ENCODE measurements around the gene TRIM67. TPM values are rescaled to one million over a fixed set of nuclear protein-coding genes. Genes with fewer than 3 reads are reported as not detected.

TRIM67 gene
- total RNA-seq, 1 donor from 2014 or later, result not detected

GRCh38 chr1:231194843-231195516 lies 33.1 kb downstream of the TRIM67 start:
- Histone ChIP-seq H3K79me2 (ENCODE audit: low read depth) (no peaks in the 10 kb centered on the region), H3K4me2 (no peak overlapping the region), H3K27me3 (peaks cover 8% of the 10 kb centered on the region), H3K36me3 (no peaks in the 10 kb centered on the region), H3K27ac (no peak overlapping the region), H3K9me3 (ENCODE audit: low read depth) (no peaks in the 10 kb centered on the region), H3F3A (ENCODE audit: low read depth) (peaks cover 6% of the 10 kb centered on the region), H3K9ac (no peak overlapping the region), H2AFZ (replicated peaks) (no peak overlapping the region), H3K4me1 (peaks cover 12% of the 10 kb centered on the region), H3K4me3 (no peak overlapping the region), H4K20me1 (ENCODE audit: low read depth) (no peaks in the 10 kb centered on the region)
- Mint-ChIP-seq H3K36me3 (no peaks in the 10 kb centered on the region), H3K9me3 (peaks cover under 1% of the 10 kb centered on the region), H3K4me3 (no peak overlapping the region), H3K27me3 (ENCODE audit: insufficient read depth, low read depth) (peaks cover 13% of the 10 kb centered on the region), H3K4me1 (peaks cover 5% of the 10 kb centered on the region), H3K27ac (no peak overlapping the region)
- TF ChIP-seq EZH2 (IDR thresholded peaks at IDR 0.05) (no peak), EZH2phosphoT487 (IDR thresholded peaks at IDR 0.05) (no peak), CTCF (IDR thresholded peaks at IDR 0.05) (no peak)
- no peak for DNase-seq (ENCODE audit: low spot score)

DNA sequence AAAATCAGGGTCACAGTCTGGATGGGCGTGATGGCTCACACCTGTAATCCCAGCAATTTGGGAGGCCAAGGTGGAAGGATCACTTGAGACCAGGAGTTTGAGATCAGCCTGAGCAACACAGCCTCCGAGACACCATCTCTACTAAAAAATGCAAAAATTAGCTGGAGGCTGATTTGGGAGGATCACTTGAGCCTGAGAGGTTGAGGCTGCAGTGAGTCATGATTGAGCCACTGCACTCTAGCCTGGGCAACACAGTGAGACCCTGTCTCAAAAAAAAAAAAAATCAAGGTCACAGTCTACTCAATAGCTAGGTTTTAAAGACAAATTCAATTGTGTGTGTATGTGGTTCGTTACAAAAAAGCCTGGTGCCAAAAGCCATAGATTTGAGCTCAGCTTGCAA lies 34.4 kb downstream of the TRIM67 start:
- Mint-ChIP-seq H3K9me3 (no peaks in the 10 kb centered on the region), H3K4me1 (peaks cover 5% of the 10 kb centered on the region), H3K27ac (no peak overlapping the region), H3K36me3 (no peaks in the 10 kb centered on the region), H3K4me3 (no peak overlapping the region), H3K27me3 (ENCODE audit: insufficient read depth, low read depth) (peaks cover 17% of the 10 kb centered on the region)
- Histone ChIP-seq H3K27ac (no peak overlapping the region), H4K20me1 (ENCODE audit: low read depth) (no peaks in the 10 kb centered on the region), H3F3A (ENCODE audit: low read depth) (peaks cover 6% of the 10 kb centered on the region), H3K9me3 (ENCODE audit: low read depth) (no peaks in the 10 kb centered on the region), H2AFZ (replicated peaks) (no peak overlapping the region), H3K4me3 (no peak overlapping the region), H3K27me3 (peaks cover 20% of the 10 kb centered on the region), H3K79me2 (ENCODE audit: low read depth) (no peaks in the 10 kb centered on the region), H3K4me1 (peaks cover 12% of the 10 kb centered on the region), H3K4me2 (no peak overlapping the region), H3K9ac (no peak overlapping the region), H3K36me3 (no peaks in the 10 kb centered on the region)
- no peak for DNase-seq (ENCODE audit: low spot score)
- TF ChIP-seq EZH2 (IDR thresholded peaks at IDR 0.05), result no peak
- no peak for TF ChIP-seq EZH2phosphoT487 (IDR thresholded peaks at IDR 0.05)
- no peak for TF ChIP-seq CTCF (IDR thresholded peaks at IDR 0.05)

GRCh38 chr1:231196728-231197127 lies 34.9 kb downstream of the TRIM67 start:
- Histone ChIP-seq H3K4me1 (peaks cover 12% of the 10 kb centered on the region), H2AFZ (replicated peaks) (no peak overlapping the region), H3K27ac (no peak overlapping the region), H3F3A (ENCODE audit: low read depth) (peaks cover 6% of the 10 kb centered on the region), H3K4me2 (no peak overlapping the region), H3K27me3 (peaks cover 24% of the 10 kb centered on the region), H3K4me3 (no peak overlapping the region), H3K9ac (no peak overlapping the region), H4K20me1 (ENCODE audit: low read depth) (no peaks in the 10 kb centered on the region), H3K36me3 (no peaks in the 10 kb centered on the region), H3K79me2 (ENCODE audit: low read depth) (no peaks in the 10 kb centered on the region), H3K9me3 (ENCODE audit: low read depth) (no peaks in the 10 kb centered on the region)
- H3K4me3 Mint-ChIP-seq, result no peak overlapping the region
- DNase-seq (ENCODE audit: low spot score), result no peak
- H3K27ac Mint-ChIP-seq, result no peak overlapping the region
- H3K4me1 Mint-ChIP-seq, result peaks cover 5% of the 10 kb centered on the region
- TF ChIP-seq EZH2phosphoT487 (IDR thresholded peaks at IDR 0.05), result no peak
- no peak for TF ChIP-seq CTCF (IDR thresholded peaks at IDR 0.05)
- TF ChIP-seq EZH2 (IDR thresholded peaks at IDR 0.05), result no peak
- H3K36me3 Mint-ChIP-seq, result no peaks in the 10 kb centered on the region
- peaks cover 17% of the 10 kb centered on the region for H3K27me3 Mint-ChIP-seq (ENCODE audit: insufficient read depth, low read depth)
- H3K9me3 Mint-ChIP-seq, result no peaks in the 10 kb centered on the region
